K562 (cell line): Measurements from ENCODE around the gene GNS. TPM values are rescaled to one million over a fixed set of nuclear protein-coding genes. Genes with fewer than 3 reads are reported as not detected.

Source experiments
- CBFB ChIP-seq: sonication (generic); formaldehyde crosslinking; IDR thresholded peaks from 2 replicates; pipeline ENCODE4 v1.4.0; 2020; ENCODE audit warnings: mild to moderate bottlenecking, missing genetic modification reagents
- ESRRB ChIP-seq: fragments of 250-450 bp; sonication (Bioruptor Pico); IDR thresholded peaks from 2 replicates; pipeline ENCODE4 v1.5.0; 2020; ENCODE audit warnings: mild to moderate bottlenecking, moderate library complexity, borderline replicate concordance
- FOXJ2 ChIP-seq: fragments of 200-800 bp; sonication (Bioruptor generic); IDR thresholded peaks from 2 replicates; pipeline ENCODE4 v1.6.1; 2016; ENCODE audit warnings: missing genetic modification characterization, missing compliant biosample characterization
- GABPB2 ChIP-seq: fragments of 250-450 bp; sonication (Bioruptor Pico); conservative IDR thresholded peaks from 2 replicates; pipeline ENCODE4 v1.5.1; 2021; ENCODE audit warnings: mild to moderate bottlenecking
- KDM5B ChIP-seq: fragments of 200-600 bp; sonication (generic); IDR thresholded peaks from 2 replicates; pipeline ENCODE4 v1.6.1; 2012; ENCODE audit warnings: low read depth, mild to moderate bottlenecking, moderate library complexity, low read length, control low read depth, inconsistent platforms; ENCODE audit not compliant: insufficient replicate concordance
- KLF10 ChIP-seq: fragments of 250-450 bp; sonication (Bioruptor Pico); IDR thresholded peaks from 2 replicates; pipeline ENCODE4 v1.6.1; 2021; ENCODE audit warnings: matching md5 sums
- MEF2D ChIP-seq: conservative IDR thresholded peaks from 2 replicates; pipeline ENCODE4 v1.6.1; 2016; ENCODE audit warnings: low read depth, missing genetic modification characterization, missing compliant biosample characterization
- MXI1 ChIP-seq: IDR thresholded peaks from 2 replicates; pipeline ENCODE4 v1.6.1; 2011; ENCODE audit warnings: low read depth, mild to moderate bottlenecking, improper control_type of control experiment, low read length
- NFXL1 ChIP-seq: fragments of 450-650 bp; formaldehyde crosslinking; IDR thresholded peaks from 2 replicates; pipeline ENCODE4 v1.4.0; 2021; ENCODE audit warnings: mild to moderate bottlenecking
- NFYB ChIP-seq: IDR thresholded peaks from 2 replicates; pipeline ENCODE4 v1.6.1; 2011; ENCODE audit warnings: mild to moderate bottlenecking, moderate library complexity; ENCODE audit not compliant: insufficient read length; ENCODE audit errors: extremely low read depth
- NR2C2 ChIP-seq, 2 experiments: fragments of 200-800 bp in 1 of 2; sonication (Bioruptor generic) in 1 of 2; sonication (generic) in 1 of 2; formaldehyde crosslinking in 1 of 2; IDR thresholded peaks; 2 replicates each; pipeline versions ENCODE4 v1.6.1 to v1.8.0; 2016 to 2022; ENCODE audit warnings: mild to moderate bottlenecking in 1 of 2, missing compliant biosample characterization in 1 of 2, missing genetic modification characterization in 1 of 2, missing genetic modification reagents in 1 of 2
- SRSF9 ChIP-seq: fragments of 200-400 bp; formaldehyde crosslinking; IDR thresholded peaks from 2 replicates; pipeline ENCODE4 v1.6.1; 2017; ENCODE audit warnings: low read depth, low read length, borderline replicate concordance
- polyA plus RNA-seq, 8 experiments: library from polyadenylated mRNA; depleted of rRNA in 4 of 8; stranded (reverse) in 5 of 8; unstranded in 3 of 8; fragments of >200 nt; fragmentation: Nextera tagmentation in 2 of 8; fragmentation: Illumina TruSeq in 1 of 8; extraction: Ambion mirVana in 2 of 8; extraction: Trizol in 1 of 8; gene quantifications; 2 replicates each; pipeline versions ENCODE4 v1.2.1 to v1.2.3, GENCODE V29; 2011 to 2014; ENCODE audit warnings: inconsistent platforms in 1 of 8, missing spikeins in 1 of 8
- total RNA-seq, 7 experiments: library from RNA; depleted of rRNA in 6 of 7; stranded (reverse); fragments of >200 nt in 6 of 7; fragmentation: Illumina TruSeq in 2 of 7; extraction: Trizol in 2 of 7; gene quantifications; 2 replicates each; pipeline versions ENCODE4 v1.2.1 to v1.2.3, GENCODE V29; 2011 to 2021; ENCODE audit warnings: low replicate concordance in 1 of 7
- TF ChIP-seq, protein P1 (sequence below), 2 experiments: fragments of 450-650 bp; formaldehyde crosslinking in 1 of 2; IDR thresholded peaks; 2 replicates each; pipeline versions ENCODE4 v1.4.0 to v1.6.1; 2014 to 2020; ENCODE audit warnings: mild to moderate bottlenecking in 2 of 2, borderline replicate concordance in 1 of 2, low read depth in 1 of 2
- TF ChIP-seq, protein P2 (sequence below): fragments of 250-450 bp; sonication (Bioruptor Pico); IDR thresholded peaks from 2 replicates; pipeline ENCODE4 v1.6.1; 2021; ENCODE audit warnings: mild to moderate bottlenecking
- TF ChIP-seq, protein P3 (sequence below): sonication (generic); formaldehyde crosslinking; IDR thresholded peaks from 2 replicates; pipeline ENCODE4 v1.8.0; 2022; ENCODE audit warnings: mild to moderate bottlenecking, missing genetic modification reagents
- TF ChIP-seq, protein P4 (sequence below): fragments of 250-450 bp; sonication (Bioruptor Pico); IDR thresholded peaks from 2 replicates; pipeline ENCODE4 v1.4.0; 2020; ENCODE audit warnings: mild to moderate bottlenecking, moderate library complexity

GNS gene
- total and polyA plus RNA-seq, 9 of the 15 experiments (the other 6 are each of a cell fraction or from before 2014, with no cell fraction given) = 4.6 to 30.3 (median 18.9) TPM

DNA sequence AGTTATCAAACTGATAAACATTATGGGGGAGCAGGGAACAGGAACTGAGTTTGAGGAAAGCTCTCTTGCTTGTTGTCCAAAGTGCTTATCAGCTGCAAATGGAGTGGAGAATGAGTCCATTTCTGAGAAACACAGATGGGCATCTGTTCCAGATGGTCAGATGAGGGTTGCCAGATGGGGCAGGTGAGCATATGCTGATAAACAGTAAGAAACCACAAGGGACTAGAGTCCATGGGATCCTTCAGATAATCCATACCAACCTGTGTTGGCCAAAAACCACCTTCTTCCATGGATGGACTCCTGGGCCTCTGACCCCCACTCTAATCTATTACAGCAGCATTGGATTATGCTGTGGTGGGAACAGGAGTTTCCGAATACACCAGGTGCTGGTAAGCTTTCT lies 38.3 kb downstream of the GNS start (continued):
- no peak for TF ChIP-seq CBFB (CRISPR knock-in tag)
- TF ChIP-seq GABPB2 (CRISPR knock-in tag) = no peak
- no peak for TF ChIP-seq FOXJ2 (tag)
- TF ChIP-seq MXI1 = no peak
- no peak for TF ChIP-seq KDM5B
- no peak for TF ChIP-seq SRSF9
- no peak for TF ChIP-seq NFXL1 (CRISPR knock-in tag)
- TF ChIP-seq, protein P1, sequence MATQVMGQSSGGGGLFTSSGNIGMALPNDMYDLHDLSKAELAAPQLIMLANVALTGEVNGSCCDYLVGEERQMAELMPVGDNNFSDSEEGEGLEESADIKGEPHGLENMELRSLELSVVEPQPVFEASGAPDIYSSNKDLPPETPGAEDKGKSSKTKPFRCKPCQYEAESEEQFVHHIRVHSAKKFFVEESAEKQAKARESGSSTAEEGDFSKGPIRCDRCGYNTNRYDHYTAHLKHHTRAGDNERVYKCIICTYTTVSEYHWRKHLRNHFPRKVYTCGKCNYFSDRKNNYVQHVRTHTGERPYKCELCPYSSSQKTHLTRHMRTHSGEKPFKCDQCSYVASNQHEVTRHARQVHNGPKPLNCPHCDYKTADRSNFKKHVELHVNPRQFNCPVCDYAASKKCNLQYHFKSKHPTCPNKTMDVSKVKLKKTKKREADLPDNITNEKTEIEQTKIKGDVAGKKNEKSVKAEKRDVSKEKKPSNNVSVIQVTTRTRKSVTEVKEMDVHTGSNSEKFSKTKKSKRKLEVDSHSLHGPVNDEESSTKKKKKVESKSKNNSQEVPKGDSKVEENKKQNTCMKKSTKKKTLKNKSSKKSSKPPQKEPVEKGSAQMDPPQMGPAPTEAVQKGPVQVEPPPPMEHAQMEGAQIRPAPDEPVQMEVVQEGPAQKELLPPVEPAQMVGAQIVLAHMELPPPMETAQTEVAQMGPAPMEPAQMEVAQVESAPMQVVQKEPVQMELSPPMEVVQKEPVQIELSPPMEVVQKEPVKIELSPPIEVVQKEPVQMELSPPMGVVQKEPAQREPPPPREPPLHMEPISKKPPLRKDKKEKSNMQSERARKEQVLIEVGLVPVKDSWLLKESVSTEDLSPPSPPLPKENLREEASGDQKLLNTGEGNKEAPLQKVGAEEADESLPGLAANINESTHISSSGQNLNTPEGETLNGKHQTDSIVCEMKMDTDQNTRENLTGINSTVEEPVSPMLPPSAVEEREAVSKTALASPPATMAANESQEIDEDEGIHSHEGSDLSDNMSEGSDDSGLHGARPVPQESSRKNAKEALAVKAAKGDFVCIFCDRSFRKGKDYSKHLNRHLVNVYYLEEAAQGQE (IDR thresholded peaks at IDR 0.05; ENCODE audit: borderline replicate concordance) = no peak
- TF ChIP-seq, protein P1 (CRISPR knock-in tag; IDR thresholded peaks at IDR 0.05; ENCODE audit: low read depth) = no peak
- TF ChIP-seq KLF10 (CRISPR knock-in tag) = no peak
- TF ChIP-seq, protein P2, sequence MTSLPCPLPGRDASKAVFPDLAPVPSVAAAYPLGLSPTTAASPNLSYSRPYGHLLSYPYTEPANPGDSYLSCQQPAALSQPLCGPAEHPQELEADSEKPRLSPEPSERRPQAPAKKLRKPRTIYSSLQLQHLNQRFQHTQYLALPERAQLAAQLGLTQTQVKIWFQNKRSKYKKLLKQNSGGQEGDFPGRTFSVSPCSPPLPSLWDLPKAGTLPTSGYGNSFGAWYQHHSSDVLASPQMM (CRISPR knock-in tag) = no peak
- no peak for TF ChIP-seq MEF2D (tag)
- no peak for TF ChIP-seq ESRRB (CRISPR knock-in tag)
- TF ChIP-seq, protein P3, sequence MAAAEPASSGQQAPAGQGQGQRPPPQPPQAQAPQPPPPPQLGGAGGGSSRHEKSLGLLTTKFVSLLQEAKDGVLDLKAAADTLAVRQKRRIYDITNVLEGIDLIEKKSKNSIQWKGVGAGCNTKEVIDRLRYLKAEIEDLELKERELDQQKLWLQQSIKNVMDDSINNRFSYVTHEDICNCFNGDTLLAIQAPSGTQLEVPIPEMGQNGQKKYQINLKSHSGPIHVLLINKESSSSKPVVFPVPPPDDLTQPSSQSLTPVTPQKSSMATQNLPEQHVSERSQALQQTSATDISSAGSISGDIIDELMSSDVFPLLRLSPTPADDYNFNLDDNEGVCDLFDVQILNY (CRISPR knock-in tag) = no peak
- TF ChIP-seq NR2C2 (CRISPR knock-in tag; IDR thresholded peaks at IDR 0.05) = no peak
- TF ChIP-seq NR2C2 (tag; IDR thresholded peaks at IDR 0.05) = no peak; the same call in 1 of the 2 replicates
- TF ChIP-seq NFYB = no peak
- TF ChIP-seq, protein P4, sequence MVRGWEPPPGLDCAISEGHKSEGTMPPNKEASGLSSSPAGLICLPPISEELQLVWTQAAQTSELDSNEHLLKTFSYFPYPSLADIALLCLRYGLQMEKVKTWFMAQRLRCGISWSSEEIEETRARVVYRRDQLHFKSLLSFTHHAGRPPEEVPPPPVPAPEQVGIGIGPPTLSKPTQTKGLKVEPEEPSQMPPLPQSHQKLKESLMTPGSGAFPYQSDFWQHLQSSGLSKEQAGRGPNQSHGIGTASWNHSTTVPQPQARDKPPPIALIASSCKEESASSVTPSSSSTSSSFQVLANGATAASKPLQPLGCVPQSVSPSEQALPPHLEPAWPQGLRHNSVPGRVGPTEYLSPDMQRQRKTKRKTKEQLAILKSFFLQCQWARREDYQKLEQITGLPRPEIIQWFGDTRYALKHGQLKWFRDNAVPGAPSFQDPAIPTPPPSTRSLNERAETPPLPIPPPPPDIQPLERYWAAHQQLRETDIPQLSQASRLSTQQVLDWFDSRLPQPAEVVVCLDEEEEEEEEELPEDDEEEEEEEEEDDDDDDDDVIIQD = no peak
